IMR-90 (cell line): ENCODE data around the gene ST6GALNAC3.

Source experiments
- BHLHE40 ChIP-seq: fragments of 150-350 bp; IDR thresholded peaks from 2 replicates; pipeline ENCODE4 v1.6.1; 2016; ENCODE audit warnings: mild to moderate bottlenecking, low read depth, low read length
- CHD1 ChIP-seq: IDR thresholded peaks from 2 replicates; pipeline ENCODE4 v1.6.1; 2012; ENCODE audit warnings: low read depth, low read length, improper control_type of control experiment
- CTCF ChIP-seq: conservative IDR thresholded peaks from 2 replicates; pipeline ENCODE4 v1.5.1; 2012; ENCODE audit warnings: mild to moderate bottlenecking, low read depth, low read length, improper control_type of control experiment
- MAFK ChIP-seq: IDR thresholded peaks from 2 replicates; pipeline ENCODE4 v1.6.1; 2012; ENCODE audit warnings: low read depth, low read length, improper control_type of control experiment
- MXI1 ChIP-seq: IDR thresholded peaks from 2 replicates; pipeline ENCODE4 v1.6.1; 2012; ENCODE audit warnings: low read depth, mild to moderate bottlenecking, low read length, moderate library complexity, borderline replicate concordance
- NFE2L2 ChIP-seq: fragments of 150-350 bp; IDR thresholded peaks from 2 replicates; pipeline ENCODE4 v1.6.1; 2016; ENCODE audit warnings: low read depth, mild to moderate bottlenecking, low read length
- POLR2A ChIP-seq: IDR thresholded peaks from 2 replicates; pipeline ENCODE4 v1.6.1; 2012; ENCODE audit warnings: mild to moderate bottlenecking, low read depth, low read length
- RAD21 ChIP-seq: IDR thresholded peaks from 2 replicates; pipeline ENCODE4 v1.6.1; 2012; ENCODE audit warnings: low read length, improper control_type of control experiment
- RCOR1 ChIP-seq: IDR thresholded peaks from 2 replicates; pipeline ENCODE4 v1.6.1; 2012; ENCODE audit warnings: mild to moderate bottlenecking, low read length, improper control_type of control experiment; ENCODE audit not compliant: insufficient replicate concordance
- RFX5 ChIP-seq: IDR thresholded peaks from 2 replicates; pipeline ENCODE4 v1.8.0; 2012; ENCODE audit warnings: low read depth, mild to moderate bottlenecking, low read length, moderate library complexity
- SMC3 ChIP-seq: fragments of 150-350 bp; IDR thresholded peaks from 2 replicates; pipeline ENCODE4 v1.6.1; 2016; ENCODE audit warnings: low read depth, mild to moderate bottlenecking, antibody characterized with exemption, low read length, moderate library complexity
- TF ChIP-seq, protein P1 (sequence below): fragments of 150-350 bp; IDR thresholded peaks from 2 replicates; pipeline ENCODE4 v1.6.1; 2016; ENCODE audit warnings: low read depth, mild to moderate bottlenecking, low read length, moderate library complexity, borderline replicate concordance

- no peak for TF ChIP-seq CTCF
- no peak for TF ChIP-seq POLR2A
- no peak for TF ChIP-seq NFE2L2
- TF ChIP-seq MXI1: no peak
- TF ChIP-seq BHLHE40: no peak
- no peak for TF ChIP-seq CHD1
- TF ChIP-seq RFX5: no peak
- no peak for TF ChIP-seq RAD21
- TF ChIP-seq SMC3: no peak
- no peak for TF ChIP-seq RCOR1
- TF ChIP-seq, protein P1, sequence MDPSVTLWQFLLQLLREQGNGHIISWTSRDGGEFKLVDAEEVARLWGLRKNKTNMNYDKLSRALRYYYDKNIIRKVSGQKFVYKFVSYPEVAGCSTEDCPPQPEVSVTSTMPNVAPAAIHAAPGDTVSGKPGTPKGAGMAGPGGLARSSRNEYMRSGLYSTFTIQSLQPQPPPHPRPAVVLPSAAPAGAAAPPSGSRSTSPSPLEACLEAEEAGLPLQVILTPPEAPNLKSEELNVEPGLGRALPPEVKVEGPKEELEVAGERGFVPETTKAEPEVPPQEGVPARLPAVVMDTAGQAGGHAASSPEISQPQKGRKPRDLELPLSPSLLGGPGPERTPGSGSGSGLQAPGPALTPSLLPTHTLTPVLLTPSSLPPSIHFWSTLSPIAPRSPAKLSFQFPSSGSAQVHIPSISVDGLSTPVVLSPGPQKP: no peak
- TF ChIP-seq MAFK: no peak
Measured at GRCh38 chr1:76377247-76377646, 302.7 kb downstream of the ST6GALNAC3 start.
